HCT116 (cell line): ENCODE results near the gene OR51E1.

ENCODE experiments used
- CEBPB ChIP-seq: IDR thresholded peaks from 2 replicates; pipeline ENCODE4 v1.6.1; 2012; ENCODE audit warnings: low read depth
- CTCF ChIP-seq, 3 experiments: fragments of 200-600 bp in 1 of 3; sonication (generic) in 1 of 3; IDR thresholded peaks in 2 of 3; conservative IDR thresholded peaks in 1 of 3; 2 replicates each; pipeline ENCODE4 v1.5.1; 2012 to 2017; ENCODE audit warnings: low read depth in 2 of 3, low read length in 2 of 3, antibody characterized with exemption in 1 of 3, borderline replicate concordance in 1 of 3, control low read depth in 1 of 3, mild to moderate bottlenecking in 1 of 3, mixed read lengths in 1 of 3, mixed run types in 1 of 3, moderate library complexity in 1 of 3; ENCODE audit not compliant: insufficient read depth in 1 of 3
- FOSL1 ChIP-seq: IDR thresholded peaks from 2 replicates; pipeline ENCODE4 v1.6.1; 2012; ENCODE audit warnings: low read depth
- MAX ChIP-seq: IDR thresholded peaks from 2 replicates; pipeline ENCODE4 v1.6.1; 2012
- RAD21 ChIP-seq: IDR thresholded peaks from 2 replicates; pipeline ENCODE4 v1.6.1; 2012; ENCODE audit warnings: low read depth, mild to moderate bottlenecking

- no peak for TF ChIP-seq CTCF (IDR thresholded peaks at IDR 0.05 in 2 of 3, conservative IDR thresholded peaks at IDR 0.05 in 1 of 3; ENCODE audit: borderline replicate concordance in 1 of 3, insufficient read depth in 1 of 3, low read depth in 2 of 3, low read length in 2 of 3)
- no peak for TF ChIP-seq RAD21
- no peak for TF ChIP-seq FOSL1
- no peak for TF ChIP-seq MAX
- no peak for TF ChIP-seq CEBPB
Measured at GRCh38 chr11:4704054-4704789, 60.4 kb downstream of the OR51E1 start, which contains the start of gene MMP26.
